ENCODE results near the gene CDC42BPG.

CDC42BPG gene

GRCh38 chr11:64793271-64794160 is 50.9 kb downstream of the CDC42BPG start:
- DNase-seq (ENCODE audit: low read depth, low spot score): no peak
- CTCF ChIA-PET: interaction anchor here (0.9 to 1.4 kb wide), 3 partner anchors 8 to 14 kb away, joined by 4 to 5 read pairs (median 4); partner anchors contain the start of gene MAP4K2
- POLR2A ChIA-PET: interaction anchor here (1.1 kb wide), 1 partner anchor 11 kb away, joined by 5 read pairs; no protein-coding TSS in a partner anchor
- TF ChIP-seq CTCF (IDR thresholded peaks at IDR 0.05; ENCODE audit: insufficient read depth, low read length, missing control alignments): no peak
- no peak overlapping the region for H3K4me3 ChIP-seq (ENCODE audit: low read depth, low read length)

- no peak for DNase-seq (ENCODE audit: low read depth, low spot score)
- no peak overlapping the region for H3K4me3 ChIP-seq (ENCODE audit: low read depth, low read length)
- no peak for TF ChIP-seq CTCF (IDR thresholded peaks at IDR 0.05; ENCODE audit: insufficient read depth, low read length, missing control alignments)
- CTCF ChIA-PET: interaction anchor here (1.5 to 1.8 kb wide), 2 partner anchors 10 to 11 kb away, joined by 3 to 6 read pairs; partner anchors contain the start of gene MAP4K2
- POLR2A ChIA-PET: interaction anchor here (1.1 kb wide), 1 partner anchor 10 kb away, joined by 5 read pairs; no protein-coding TSS in a partner anchor
Measured at GRCh38 chr11:64792482-64792881, 52.0 kb downstream of the CDC42BPG start.

GRCh38 chr11:64791781-64792291 is 52.6 kb downstream of the CDC42BPG start:
- POLR2A ChIA-PET: no interaction called here
- DNase-seq (ENCODE audit: low read depth, low spot score): no peak
- CTCF ChIA-PET: interaction anchor here (0.6 to 1.8 kb wide), 5 partner anchors 8 to 19 kb away, joined by 3 to 6 read pairs (median 3); partner anchors contain the start of gene MAP4K2

GRCh38 chr11:64790205-64791095 is 54.0 kb downstream of the CDC42BPG start:
- no peak for DNase-seq (ENCODE audit: low read depth, low spot score)
- ChIA-PET POLR2A (no interaction called here), CTCF (no interaction called here)
- H3K4me3 ChIP-seq (ENCODE audit: low read depth, low read length): no peak overlapping the region
- TF ChIP-seq CTCF (IDR thresholded peaks at IDR 0.05; ENCODE audit: insufficient read depth, low read length, missing control alignments): no peak

More at GRCh38 chr11:64791781-64792291, 52.6 kb downstream of the CDC42BPG start:
- TF ChIP-seq CTCF (IDR thresholded peaks at IDR 0.05; ENCODE audit: insufficient read depth, low read length, missing control alignments): no peak
- H3K4me3 ChIP-seq (ENCODE audit: low read depth, low read length): no peak overlapping the region

GRCh38 chr11:64789331-64790204 is 54.9 kb downstream of the CDC42BPG start:
- ChIA-PET POLR2A (no interaction called here), CTCF (interaction anchor here (2.3 kb wide), 2 partner anchors 8 to 10 kb away, joined by 11 to 13 read pairs; partner anchors contain the start of gene SF1)
- no peak overlapping the region for H3K4me3 ChIP-seq (ENCODE audit: low read depth, low read length)
- no peak for TF ChIP-seq CTCF (IDR thresholded peaks at IDR 0.05; ENCODE audit: insufficient read depth, low read length, missing control alignments)
- no peak for DNase-seq (ENCODE audit: low read depth, low spot score)
